Chondrocyte (in vitro differentiated cells): ENCODE data around the gene CACNG7. TPM values are rescaled to one million over a fixed set of nuclear protein-coding genes. Genes with fewer than 3 reads are reported as not detected.

ENCODE experiments used
- DNase-seq: peaks from one replicate; pipeline ENCODE4 v3.0.0; 2021; ENCODE audit warnings: mixed read lengths, low spot score
- H3K27ac Mint-ChIP-seq: one replicate; pipeline ENCODE4 v1.8.0; 2021; ENCODE audit warnings: mild to moderate bottlenecking, moderate library complexity, mixed read lengths; ENCODE audit not compliant: unreplicated experiment
- H3K27me3 Mint-ChIP-seq: 2 replicates; pipeline ENCODE4 v1.8.0; 2021; ENCODE audit warnings: low read depth, mixed read lengths
- H3K36me3 Mint-ChIP-seq: 2 replicates; pipeline ENCODE4 v1.8.0; 2021; ENCODE audit warnings: low read depth, mixed read lengths
- H3K4me1 Mint-ChIP-seq: 2 replicates; pipeline ENCODE4 v1.8.0; 2021; ENCODE audit warnings: low read depth, mild to moderate bottlenecking, mixed read lengths
- H3K4me3 Mint-ChIP-seq: one replicate; pipeline ENCODE4 v1.8.0; 2021; ENCODE audit warnings: mild to moderate bottlenecking, moderate library complexity, mixed read lengths; ENCODE audit not compliant: unreplicated experiment
- H3K9me3 Mint-ChIP-seq: 2 replicates; pipeline ENCODE4 v1.8.0; 2021; ENCODE audit warnings: low read depth, mixed read lengths
- CTCF ChIP-seq: fragments of 200-600 bp; sonication (generic); IDR thresholded peaks from 2 replicates; pipeline ENCODE4 v1.5.0; 2021; ENCODE audit warnings: antibody characterized with exemption, mild to moderate bottlenecking, moderate library complexity
- total RNA-seq: library from RNA; stranded (reverse); gene quantifications from 3 replicates; pipeline ENCODE4 v1.2.1, GENCODE V29; 2021

Gene CACNG7
- total RNA-seq, 1 donor from 2014 or later: not detected

GRCh38 chr19:53982001-53982451, 72.9 kb downstream of the CACNG7 start:
- peaks cover 36% of the 10 kb centered on the region for H3K27me3 Mint-ChIP-seq
- TF ChIP-seq CTCF: no peak
- no peak overlapping the region for H3K27ac Mint-ChIP-seq
- DNase-seq: no peak
- no peaks in the 10 kb centered on the region for H3K9me3 Mint-ChIP-seq
- no peak overlapping the region for H3K4me3 Mint-ChIP-seq
- H3K4me1 Mint-ChIP-seq: peaks cover 19% of the 10 kb centered on the region
- H3K36me3 Mint-ChIP-seq: peaks cover 7% of the 10 kb centered on the region

- peaks cover 35% of the 10 kb centered on the region for H3K27me3 Mint-ChIP-seq
- no peak overlapping the region for H3K4me3 Mint-ChIP-seq
- H3K4me1 Mint-ChIP-seq: peaks cover 16% of the 10 kb centered on the region
- no peaks in the 10 kb centered on the region for H3K9me3 Mint-ChIP-seq
- no peak overlapping the region for H3K27ac Mint-ChIP-seq
- no peak for DNase-seq
- no peak for TF ChIP-seq CTCF
- H3K36me3 Mint-ChIP-seq: peaks cover 7% of the 10 kb centered on the region
Measured at GRCh38 chr19:53982611-53983010, 73.5 kb downstream of the CACNG7 start.

DNA sequence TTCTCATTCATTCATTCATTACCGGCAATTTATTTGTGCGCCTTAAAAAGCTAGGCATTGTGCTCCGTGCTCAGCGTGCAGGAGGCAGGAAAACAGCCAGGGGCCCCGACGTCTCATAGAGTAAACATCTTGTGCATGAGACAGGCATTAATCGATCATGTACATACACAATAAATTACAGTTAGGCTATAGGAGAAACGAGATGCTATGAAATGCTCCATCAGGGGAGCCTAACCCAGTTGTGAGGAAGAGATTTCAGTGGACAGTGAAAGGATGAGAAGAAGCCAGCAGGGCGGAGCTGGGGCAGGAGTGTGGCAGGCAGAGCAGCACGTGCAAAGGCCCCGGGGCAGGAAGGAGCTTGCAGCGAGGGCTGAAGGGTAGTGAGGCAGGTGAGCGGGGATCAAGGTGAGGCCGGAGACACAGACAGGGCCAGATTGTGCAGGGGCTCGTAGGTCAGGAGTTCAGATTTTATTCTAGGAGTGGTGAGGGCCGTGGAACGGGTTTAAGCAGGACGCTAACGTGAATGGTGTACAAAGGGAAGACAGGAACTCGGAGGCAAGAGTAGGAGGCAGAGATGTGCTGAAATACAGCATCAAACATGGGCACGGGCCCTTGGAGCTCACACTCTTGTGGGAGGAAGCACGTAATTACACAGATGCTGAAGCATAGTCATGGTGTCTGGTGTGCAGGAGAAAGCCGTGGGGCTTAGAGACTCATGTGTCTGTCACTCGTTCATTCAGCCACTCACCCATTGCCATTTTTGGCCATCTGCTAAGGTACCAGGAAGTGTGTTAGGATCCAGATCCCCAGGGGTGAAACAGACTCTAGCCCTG, 74.6 kb downstream of the CACNG7 start:
- Mint-ChIP-seq H3K4me3 (no peak overlapping the region), H3K27me3 (peaks cover 27% of the 10 kb centered on the region), H3K4me1 (peaks cover 11% of the 10 kb centered on the region), H3K9me3 (no peaks in the 10 kb centered on the region), H3K27ac (no peak overlapping the region), H3K36me3 (peaks cover 7% of the 10 kb centered on the region)
- no peak for TF ChIP-seq CTCF
- DNase-seq: no peak

DNA sequence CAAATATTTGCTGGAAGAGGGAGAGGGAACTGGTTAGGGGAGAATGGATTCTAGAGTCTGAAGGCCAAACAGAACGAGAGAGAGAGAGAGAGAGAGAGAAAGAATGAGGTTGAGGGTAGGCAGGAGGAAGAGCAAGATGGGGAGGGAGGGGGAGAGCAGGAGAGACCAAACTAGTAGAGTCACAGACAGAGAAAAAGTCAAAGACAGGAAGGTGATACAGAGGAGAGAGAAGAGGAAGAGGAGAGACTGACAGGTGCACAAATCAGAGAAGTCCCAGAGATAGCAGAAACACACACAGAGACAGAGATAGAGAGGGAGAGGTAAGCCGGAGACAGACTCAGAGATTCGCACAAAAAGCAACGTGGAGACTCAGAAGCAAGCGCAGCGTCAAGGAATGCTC, 76.8 kb downstream of the CACNG7 start:
- peaks cover 1% of the 10 kb centered on the region for H3K36me3 Mint-ChIP-seq
- no peak for DNase-seq
- peaks cover 15% of the 10 kb centered on the region for H3K27me3 Mint-ChIP-seq
- TF ChIP-seq CTCF: no peak
- H3K9me3 Mint-ChIP-seq: no peaks in the 10 kb centered on the region
- no peak overlapping the region for H3K4me3 Mint-ChIP-seq
- no peak overlapping the region for H3K27ac Mint-ChIP-seq
- no peaks in the 10 kb centered on the region for H3K4me1 Mint-ChIP-seq

DNA sequence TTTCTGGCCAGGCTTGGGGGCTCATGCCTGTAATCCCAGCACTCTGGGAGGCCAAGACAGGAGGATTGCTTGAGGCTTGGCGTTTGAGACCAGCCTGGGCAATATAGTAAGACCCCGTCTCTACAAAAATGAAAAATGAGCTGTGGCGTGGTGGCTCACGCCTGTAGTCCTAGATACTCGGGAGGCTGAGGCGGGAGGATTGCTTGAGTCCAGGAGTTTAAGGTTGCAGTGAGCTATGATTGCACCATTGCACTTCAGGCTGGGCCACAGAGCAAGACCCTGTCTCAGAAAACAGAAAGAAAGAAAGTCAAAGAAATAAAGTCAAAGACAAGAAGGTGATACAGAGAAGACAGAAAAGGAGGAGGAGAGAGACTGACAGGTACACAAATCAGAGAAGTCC, 79.9 kb downstream of the CACNG7 start:
- H3K27ac Mint-ChIP-seq: no peak overlapping the region
- TF ChIP-seq CTCF: no peak
- no peak for DNase-seq
- peaks cover 19% of the 10 kb centered on the region for H3K27me3 Mint-ChIP-seq
- H3K9me3 Mint-ChIP-seq: no peaks in the 10 kb centered on the region
- H3K4me3 Mint-ChIP-seq: no peak overlapping the region
- H3K36me3 Mint-ChIP-seq: no peaks in the 10 kb centered on the region
- H3K4me1 Mint-ChIP-seq: peaks cover 4% of the 10 kb centered on the region
